ENCODE data around the gene MAP3K7. TPM values are rescaled to one million over a fixed set of nuclear protein-coding genes. Genes with fewer than 3 reads are reported as not detected.

Gene MAP3K7
- total and polyA plus RNA-seq, 2 donors from 2014 or later = 14.8 to 25.7 TPM

DNA sequence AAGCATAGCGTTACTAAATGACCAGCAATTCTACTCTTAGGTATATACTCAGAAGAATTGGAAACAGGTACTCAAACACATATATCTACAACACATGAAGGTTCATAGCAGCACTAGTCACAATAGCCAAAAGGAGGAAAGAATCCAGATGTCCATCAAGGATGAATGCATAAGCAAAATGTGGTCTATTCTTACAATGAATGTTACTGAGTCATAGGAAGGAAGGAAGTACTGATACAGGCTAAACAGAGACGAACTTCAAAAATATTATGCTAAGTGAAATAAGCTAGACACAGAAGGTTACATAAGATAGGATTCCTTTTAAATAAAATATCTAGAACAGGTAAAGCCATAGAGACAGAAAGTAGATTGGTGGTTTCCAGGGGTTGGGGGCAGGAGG, 93.5 kb downstream of the MAP3K7 start:
- no peak overlapping the region for H3K4me3 ChIP-seq (ENCODE audit: low read length in 3 of 3)
- H3K4me1 ChIP-seq (ENCODE audit: control insufficient read depth in 2 of 3, insufficient read depth in 2 of 3, low read depth in 1 of 3, low read length in 3 of 3) = no peaks in the 10 kb centered on the region
- H3K36me3 ChIP-seq (ENCODE audit: control insufficient read depth in 2 of 3, insufficient read depth in 3 of 3, low read length in 3 of 3) = no peaks in the 10 kb centered on the region
- H3K9me3 ChIP-seq (ENCODE audit: control insufficient read depth in 2 of 3, insufficient read depth in 1 of 3, low read length in 3 of 3) = no peaks in the 10 kb centered on the region
- H3K27me3 ChIP-seq (ENCODE audit: control insufficient read depth, insufficient read depth, low read length) = no peaks in the 10 kb centered on the region
- FAIRE-seq = no peak
- H3K9ac ChIP-seq (ENCODE audit: low read length in 3 of 3) = no peak overlapping the region
- no peak overlapping the region for H3K27ac ChIP-seq (ENCODE audit: low read depth in 2 of 2, low read length in 2 of 2)
- TF ChIP-seq, protein P1, sequence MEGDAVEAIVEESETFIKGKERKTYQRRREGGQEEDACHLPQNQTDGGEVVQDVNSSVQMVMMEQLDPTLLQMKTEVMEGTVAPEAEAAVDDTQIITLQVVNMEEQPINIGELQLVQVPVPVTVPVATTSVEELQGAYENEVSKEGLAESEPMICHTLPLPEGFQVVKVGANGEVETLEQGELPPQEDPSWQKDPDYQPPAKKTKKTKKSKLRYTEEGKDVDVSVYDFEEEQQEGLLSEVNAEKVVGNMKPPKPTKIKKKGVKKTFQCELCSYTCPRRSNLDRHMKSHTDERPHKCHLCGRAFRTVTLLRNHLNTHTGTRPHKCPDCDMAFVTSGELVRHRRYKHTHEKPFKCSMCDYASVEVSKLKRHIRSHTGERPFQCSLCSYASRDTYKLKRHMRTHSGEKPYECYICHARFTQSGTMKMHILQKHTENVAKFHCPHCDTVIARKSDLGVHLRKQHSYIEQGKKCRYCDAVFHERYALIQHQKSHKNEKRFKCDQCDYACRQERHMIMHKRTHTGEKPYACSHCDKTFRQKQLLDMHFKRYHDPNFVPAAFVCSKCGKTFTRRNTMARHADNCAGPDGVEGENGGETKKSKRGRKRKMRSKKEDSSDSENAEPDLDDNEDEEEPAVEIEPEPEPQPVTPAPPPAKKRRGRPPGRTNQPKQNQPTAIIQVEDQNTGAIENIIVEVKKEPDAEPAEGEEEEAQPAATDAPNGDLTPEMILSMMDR (IDR thresholded peaks at IDR 0.05; ENCODE audit: borderline replicate concordance, extremely low read depth, insufficient read depth) = no peak
- no peak for DNase-seq
- intact Hi-C loops (cut with DNase I) = no loop called here

DNA sequence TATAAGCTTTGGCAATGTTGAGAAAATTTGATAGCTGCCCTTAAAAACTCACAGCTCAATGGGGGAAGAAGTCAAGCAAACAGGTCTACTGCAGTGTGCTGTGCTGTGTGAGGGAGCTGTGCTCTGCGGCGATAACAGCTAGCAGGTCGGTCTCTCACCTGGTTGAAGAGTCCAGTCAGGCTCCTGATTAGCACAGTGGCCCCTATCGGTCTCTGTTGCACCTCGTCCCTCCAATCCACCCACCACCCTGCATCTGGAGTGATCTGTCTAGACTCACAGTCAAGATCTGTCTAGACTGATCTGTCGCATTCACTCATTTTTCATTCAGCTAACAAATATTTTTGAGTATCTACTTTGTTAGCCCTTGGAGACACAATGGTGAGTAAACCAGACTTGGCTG, 94.1 kb downstream of the MAP3K7 start:
- no peak overlapping the region for H3K27ac ChIP-seq (ENCODE audit: low read depth in 2 of 2, low read length in 2 of 2)
- no peaks in the 10 kb centered on the region for H3K27me3 ChIP-seq (ENCODE audit: control insufficient read depth, insufficient read depth, low read length)
- intact Hi-C loops (cut with DNase I) = no loop called here
- H3K4me3 ChIP-seq (ENCODE audit: low read length in 3 of 3) = no peak overlapping the region
- H3K9ac ChIP-seq (ENCODE audit: low read length in 3 of 3) = no peak overlapping the region
- H3K9me3 ChIP-seq (ENCODE audit: control insufficient read depth in 2 of 3, insufficient read depth in 1 of 3, low read length in 3 of 3) = no peaks in the 10 kb centered on the region
- H3K4me1 ChIP-seq (ENCODE audit: control insufficient read depth in 2 of 3, insufficient read depth in 2 of 3, low read depth in 1 of 3, low read length in 3 of 3) = no peaks in the 10 kb centered on the region
- no peak for FAIRE-seq
- no peak for DNase-seq
- H3K36me3 ChIP-seq (ENCODE audit: control insufficient read depth in 2 of 3, insufficient read depth in 3 of 3, low read length in 3 of 3) = no peaks in the 10 kb centered on the region
- TF ChIP-seq, protein P1 (IDR thresholded peaks at IDR 0.05; ENCODE audit: borderline replicate concordance, extremely low read depth, insufficient read depth) = no peak

DNA sequence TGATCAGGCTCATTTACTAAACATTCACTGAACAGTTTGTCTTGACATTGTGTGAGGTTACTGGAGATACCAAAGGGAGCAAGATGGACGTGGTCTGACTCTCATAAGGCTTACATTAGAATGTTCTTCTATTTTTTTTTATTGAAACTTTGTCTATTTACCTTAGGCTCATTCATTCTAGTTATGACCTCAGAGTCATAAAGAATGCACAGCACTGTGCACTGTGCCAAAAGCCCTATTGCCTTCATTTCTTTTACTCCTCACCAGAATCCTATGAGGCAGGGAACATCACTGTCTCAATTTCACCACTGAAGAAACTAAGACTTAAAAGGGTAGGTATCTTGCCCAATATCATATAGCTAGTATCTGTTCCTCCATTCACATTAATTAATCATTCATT, 94.5 kb downstream of the MAP3K7 start:
- H3K27me3 ChIP-seq (ENCODE audit: control insufficient read depth, insufficient read depth, low read length) = no peaks in the 10 kb centered on the region
- H3K9me3 ChIP-seq (ENCODE audit: control insufficient read depth in 2 of 3, insufficient read depth in 1 of 3, low read length in 3 of 3) = no peaks in the 10 kb centered on the region
- FAIRE-seq (no peak), DNase-seq (no peak)
- H3K4me3 ChIP-seq (ENCODE audit: low read length in 3 of 3) = no peak overlapping the region
- intact Hi-C loops (cut with DNase I) = no loop called here
- TF ChIP-seq, protein P1 (IDR thresholded peaks at IDR 0.05; ENCODE audit: borderline replicate concordance, extremely low read depth, insufficient read depth) = no peak
- H3K9ac ChIP-seq (ENCODE audit: low read length in 3 of 3) = no peak overlapping the region
- no peaks in the 10 kb centered on the region for H3K36me3 ChIP-seq (ENCODE audit: control insufficient read depth in 2 of 3, insufficient read depth in 3 of 3, low read length in 3 of 3)
- H3K4me1 ChIP-seq (ENCODE audit: control insufficient read depth in 2 of 3, insufficient read depth in 2 of 3, low read depth in 1 of 3, low read length in 3 of 3) = no peaks in the 10 kb centered on the region
- H3K27ac ChIP-seq (ENCODE audit: low read depth in 2 of 2, low read length in 2 of 2) = no peak overlapping the region

DNA sequence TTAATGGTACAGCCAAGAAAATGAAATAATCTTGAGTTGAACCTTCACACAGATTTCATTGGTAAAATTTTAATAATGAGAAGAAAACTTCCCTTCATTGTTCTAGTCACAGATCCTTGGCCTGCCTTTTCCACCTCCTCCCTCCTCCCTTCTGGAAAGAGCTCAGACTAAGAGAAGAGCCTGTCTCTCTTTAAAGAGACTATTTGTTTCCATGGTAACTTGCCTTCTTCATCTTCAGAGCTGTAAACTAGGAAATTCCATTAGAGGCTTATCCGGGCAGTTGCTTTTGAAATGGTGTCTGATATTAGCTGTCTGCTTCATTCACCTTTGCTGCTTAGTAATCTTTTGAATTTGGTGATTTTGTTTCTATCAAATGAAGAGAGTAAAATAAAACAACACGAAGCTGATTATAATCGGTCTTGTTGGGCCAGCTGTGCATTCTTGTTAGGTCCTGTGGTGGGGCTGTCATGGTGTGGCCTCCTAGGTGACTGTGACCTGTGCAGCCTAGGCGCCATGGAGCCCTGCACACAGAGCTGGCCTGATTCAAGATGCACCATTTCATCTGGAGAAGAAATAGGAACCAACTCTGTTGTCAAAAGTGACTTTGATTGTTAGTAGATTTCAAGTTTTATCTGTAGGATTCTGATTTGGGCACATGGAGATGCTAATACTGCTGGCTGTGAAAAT, 96.7 kb downstream of the MAP3K7 start:
- no peaks in the 10 kb centered on the region for H3K4me1 ChIP-seq (ENCODE audit: control insufficient read depth in 2 of 3, insufficient read depth in 2 of 3, low read depth in 1 of 3, low read length in 3 of 3)
- TF ChIP-seq, protein P1 (IDR thresholded peaks at IDR 0.05; ENCODE audit: borderline replicate concordance, extremely low read depth, insufficient read depth) = no peak
- no peaks in the 10 kb centered on the region for H3K27me3 ChIP-seq (ENCODE audit: control insufficient read depth, insufficient read depth, low read length)
- intact Hi-C loops (cut with DNase I) = no loop called here
- H3K9me3 ChIP-seq (ENCODE audit: control insufficient read depth in 2 of 3, insufficient read depth in 1 of 3, low read length in 3 of 3) = no peaks in the 10 kb centered on the region
- no peak overlapping the region for H3K27ac ChIP-seq (ENCODE audit: low read depth in 2 of 2, low read length in 2 of 2)
- DNase-seq (no peak), FAIRE-seq (no peak)
- H3K4me3 ChIP-seq (ENCODE audit: low read length in 3 of 3) = no peak overlapping the region
- H3K9ac ChIP-seq (ENCODE audit: low read length in 3 of 3) = no peak overlapping the region
- H3K36me3 ChIP-seq (ENCODE audit: control insufficient read depth in 2 of 3, insufficient read depth in 3 of 3, low read length in 3 of 3) = no peaks in the 10 kb centered on the region

All from kidney (tissue), 14 donors.